HG03460 (cell line): ENCODE data around the gene CLEC4D.
"Not testable (repeated sequence)": the region's sequence is repeated elsewhere in the genome, so short reads cannot be mapped to it uniquely, and the experiment has no call there.

Experiments
- ATAC-seq: cut with Tn5 transposase; IDR thresholded peaks from one replicate; pipeline ENCODE4 v1.9.1; 2021; ENCODE audit not compliant: unreplicated experiment

The CLEC4D gene

GRCh38 chr12:8532045-8532444 is 18.7 kb downstream of the CLEC4D start:
- no peak for ATAC-seq

- ATAC-seq = not testable (repeated sequence)
These were observed 24.5 kb downstream of the CLEC4D start for GRCh38 chr12:8537820-8538219.

- not testable (repeated sequence) for ATAC-seq
These were observed 27.5 kb downstream of the CLEC4D start, which contains the start of gene CLEC4E for GRCh38 chr12:8540831-8541230. TSS of gene CLEC4E (minus strand) at chr12:8540905. CDS start at chr12:8540797, 108 bp downstream.

- no peak for ATAC-seq
These were observed 28.3 kb downstream of the CLEC4D start for GRCh38 chr12:8541562-8541961.

- ATAC-seq = peak; percentile 74
These were observed 31.0 kb downstream of the CLEC4D start for GRCh38 chr12:8544295-8544694.

- ATAC-seq = no peak
These were observed 33.3 kb downstream of the CLEC4D start for GRCh38 chr12:8546591-8546990.

GRCh38 chr12:8547645-8548044 is 34.3 kb downstream of the CLEC4D start:
- ATAC-seq = no peak

GRCh38 chr12:8548192-8548591 is 34.9 kb downstream of the CLEC4D start:
- ATAC-seq = no peak

GRCh38 chr12:8549381-8549780 is 36.1 kb downstream of the CLEC4D start:
- ATAC-seq = no peak

- no peak for ATAC-seq
These were observed 39.9 kb downstream of the CLEC4D start for GRCh38 chr12:8553088-8553627.

- ATAC-seq = no peak
These were observed 41.3 kb downstream of the CLEC4D start for GRCh38 chr12:8554451-8555195.

GRCh38 chr12:8556531-8557097 is 43.3 kb downstream of the CLEC4D start:
- no peak for ATAC-seq

- ATAC-seq = no peak
These were observed 46.4 kb downstream of the CLEC4D start for GRCh38 chr12:8559676-8560075.

- no peak for ATAC-seq
These were observed 47.7 kb downstream of the CLEC4D start for GRCh38 chr12:8561011-8561410.

- ATAC-seq = no peak
These were observed 49.0 kb downstream of the CLEC4D start for GRCh38 chr12:8562310-8562709.

- no peak for ATAC-seq
These were observed 50.1 kb downstream of the CLEC4D start for GRCh38 chr12:8563356-8563755.

- no peak for ATAC-seq
These were observed 51.4 kb downstream of the CLEC4D start for GRCh38 chr12:8564656-8565055.

GRCh38 chr12:8566052-8566451 is 52.7 kb downstream of the CLEC4D start:
- not testable (repeated sequence) for ATAC-seq

- ATAC-seq = no peak
These were observed 53.2 kb downstream of the CLEC4D start for GRCh38 chr12:8566525-8566924.
